ENCODE results near the gene MYO9A. TPM values are rescaled to one million over a fixed set of nuclear protein-coding genes. Genes with fewer than 3 reads are reported as not detected.

MYO9A gene
- total RNA-seq, 1 experiment from 2014 or later = 41.6 TPM

DNA sequence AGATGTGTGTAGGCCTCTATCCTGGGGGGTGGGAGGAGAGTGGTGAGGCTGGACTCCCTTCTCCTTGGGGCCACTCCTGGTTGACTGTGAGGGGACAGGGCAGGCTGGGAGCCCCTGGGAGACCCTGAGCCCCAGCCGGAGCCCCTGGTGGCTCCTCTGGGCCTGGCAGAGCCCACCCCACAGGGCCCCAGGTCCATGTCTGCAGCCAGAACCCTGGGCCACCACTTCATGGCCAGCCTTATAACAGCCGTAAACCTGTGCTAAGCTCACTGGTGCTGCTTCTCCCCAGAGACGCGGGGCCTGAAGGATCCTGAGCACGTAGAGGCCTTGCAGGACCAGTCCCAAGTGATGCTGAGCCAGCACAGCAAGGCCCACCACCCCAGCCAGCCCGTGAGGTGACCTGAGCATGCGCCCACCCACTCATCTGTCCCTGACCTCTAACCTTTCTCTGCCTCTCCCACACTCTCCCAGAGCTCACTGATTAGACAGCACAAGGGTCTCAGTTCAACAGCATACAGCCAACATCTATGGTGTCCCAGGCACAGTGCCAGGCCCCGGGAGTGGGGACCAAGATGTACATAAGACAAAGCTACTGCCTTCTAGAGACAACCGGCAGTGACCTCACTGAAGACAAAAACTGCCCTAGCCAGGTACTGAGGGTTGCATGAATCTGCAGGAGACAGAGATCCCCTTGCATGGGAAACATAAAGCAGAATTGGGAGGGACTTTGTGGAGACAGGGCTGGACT is 304.1 kb downstream of the MYO9A start:
- ATAC-seq (no peak), DNase-seq (ENCODE audit: low read depth, low spot score) (no peak)
- TF ChIP-seq TCF7L2 (IDR thresholded peaks at IDR 0.05; ENCODE audit: low read depth, low read length) (no peak), POLR2AphosphoS5 (IDR thresholded peaks at IDR 0.05; ENCODE audit: low read depth, low read length) (no peak), REST (IDR thresholded peaks at IDR 0.05; ENCODE audit: insufficient read depth in 1 of 2, low read depth in 2 of 2, low read length in 1 of 2) (no peak), SIN3A (IDR thresholded peaks at IDR 0.05; ENCODE audit: borderline replicate concordance, insufficient read depth, low read depth, low read length) (no peak)
- TF ChIP-seq, protein P1, sequence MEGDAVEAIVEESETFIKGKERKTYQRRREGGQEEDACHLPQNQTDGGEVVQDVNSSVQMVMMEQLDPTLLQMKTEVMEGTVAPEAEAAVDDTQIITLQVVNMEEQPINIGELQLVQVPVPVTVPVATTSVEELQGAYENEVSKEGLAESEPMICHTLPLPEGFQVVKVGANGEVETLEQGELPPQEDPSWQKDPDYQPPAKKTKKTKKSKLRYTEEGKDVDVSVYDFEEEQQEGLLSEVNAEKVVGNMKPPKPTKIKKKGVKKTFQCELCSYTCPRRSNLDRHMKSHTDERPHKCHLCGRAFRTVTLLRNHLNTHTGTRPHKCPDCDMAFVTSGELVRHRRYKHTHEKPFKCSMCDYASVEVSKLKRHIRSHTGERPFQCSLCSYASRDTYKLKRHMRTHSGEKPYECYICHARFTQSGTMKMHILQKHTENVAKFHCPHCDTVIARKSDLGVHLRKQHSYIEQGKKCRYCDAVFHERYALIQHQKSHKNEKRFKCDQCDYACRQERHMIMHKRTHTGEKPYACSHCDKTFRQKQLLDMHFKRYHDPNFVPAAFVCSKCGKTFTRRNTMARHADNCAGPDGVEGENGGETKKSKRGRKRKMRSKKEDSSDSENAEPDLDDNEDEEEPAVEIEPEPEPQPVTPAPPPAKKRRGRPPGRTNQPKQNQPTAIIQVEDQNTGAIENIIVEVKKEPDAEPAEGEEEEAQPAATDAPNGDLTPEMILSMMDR (IDR thresholded peaks at IDR 0.05) = no peak
- ChIA-PET CTCF (interaction anchor here (0.6 kb wide), 1 partner anchor 70 kb away, joined by 10 read pairs; no protein-coding TSS in a partner anchor), POLR2A (no interaction called here)
- intact Hi-C loops (cut with micrococcal nuclease; ENCODE audit: unreplicated experiment) (no loop called here), in situ Hi-C loops (cut with HindIII; ENCODE audit: low pct_unique_long_range_greater_than_20kb, low sequenced_read_pairs) (no loop called here)
- Histone ChIP-seq H3K4me1 (ENCODE audit: control insufficient read depth, insufficient read depth, low read length) (no peaks in the 10 kb centered on the region; the same call in 1 of the 2 replicates), H3K9me3 (ENCODE audit: control insufficient read depth, insufficient read depth, low read depth, low read length) (peaks cover 4% of the 10 kb centered on the region; the same call in 1 of the 2 replicates), H3K27me3 (ENCODE audit: control insufficient read depth, insufficient read depth, low read length) (no peaks in the 10 kb centered on the region), H3K36me3 (ENCODE audit: control insufficient read depth, insufficient read depth, low read length) (no peaks in the 10 kb centered on the region), H3K4me3 (ENCODE audit: low read depth in 2 of 2, low read length in 2 of 2) (no peak overlapping the region), H3K27ac (ENCODE audit: low read length) (no peak overlapping the region)
- no TSS peak for BruUV-seq (replicated peaks)

GRCh38 chr15:71812966-71813722 is 304.8 kb downstream of the MYO9A start:
- CTCF ChIA-PET = interaction anchor here (0.6 kb wide), 1 partner anchor 69 kb away, joined by 10 read pairs; no protein-coding TSS in a partner anchor
- intact Hi-C loops (cut with micrococcal nuclease; ENCODE audit: unreplicated experiment) = no loop called here
- in situ Hi-C loops (cut with HindIII; ENCODE audit: low pct_unique_long_range_greater_than_20kb, low sequenced_read_pairs) = no loop called here

More at GRCh38 chr15:71812966-71813722, 304.8 kb downstream of the MYO9A start:
- DNase-seq (ENCODE audit: low read depth, low spot score) = no peak
- Histone ChIP-seq H3K9me3 (ENCODE audit: control insufficient read depth, insufficient read depth, low read depth, low read length) (peaks cover 2% of the 10 kb centered on the region; the same call in 1 of the 2 replicates), H3K4me1 (ENCODE audit: control insufficient read depth, insufficient read depth, low read length) (no peaks in the 10 kb centered on the region; the same call in 1 of the 2 replicates), H3K27me3 (ENCODE audit: control insufficient read depth, insufficient read depth, low read length) (no peaks in the 10 kb centered on the region), H3K4me3 (ENCODE audit: low read depth in 2 of 2, low read length in 2 of 2) (no peak overlapping the region), H3K27ac (ENCODE audit: low read length) (no peak overlapping the region), H3K36me3 (ENCODE audit: control insufficient read depth, insufficient read depth, low read length) (no peaks in the 10 kb centered on the region)
- POLR2A ChIA-PET = no interaction called here
- no TSS peak for BruUV-seq (replicated peaks)
- no peak for ATAC-seq
- TF ChIP-seq, protein P1 (IDR thresholded peaks at IDR 0.05) = no peak
- TF ChIP-seq SIN3A (IDR thresholded peaks at IDR 0.05; ENCODE audit: borderline replicate concordance, insufficient read depth, low read depth, low read length) (no peak), POLR2AphosphoS5 (IDR thresholded peaks at IDR 0.05; ENCODE audit: low read depth, low read length) (no peak), TCF7L2 (IDR thresholded peaks at IDR 0.05; ENCODE audit: low read depth, low read length) (no peak), REST (IDR thresholded peaks at IDR 0.05; ENCODE audit: insufficient read depth in 1 of 2, low read depth in 2 of 2, low read length in 1 of 2) (no peak)

All from Panc1 (cell line).